Left ventricle myocardium inferior (tissue), 1 donor: ENCODE results near the gene TRIM45. TPM values are rescaled to one million over a fixed set of nuclear protein-coding genes. Genes with fewer than 3 reads are reported as not detected.

ENCODE experiments used
- DNase-seq: peaks from one replicate; pipeline ENCODE4 v3.0.0-alpha.2; 2020
- H3K27ac ChIP-seq: fragments of 200-600 bp; replicated peaks from 2 replicates; pipeline ENCODE4 v1.8.0; 2021
- H3K27me3 ChIP-seq: fragments of 200-600 bp; 2 replicates; pipeline ENCODE4 v1.8.0; 2021; ENCODE audit warnings: low read depth
- H3K36me3 ChIP-seq: fragments of 200-600 bp; 2 replicates; pipeline ENCODE4 v1.8.0; 2021
- H3K4me1 ChIP-seq: fragments of 200-600 bp; 2 replicates; pipeline ENCODE4 v1.8.0; 2021
- H3K4me3 ChIP-seq: fragments of 200-600 bp; 2 replicates; pipeline ENCODE4 v1.8.0; 2021; ENCODE audit warnings: mild to moderate bottlenecking, moderate library complexity
- H3K9me3 ChIP-seq: fragments of 200-600 bp; replicated peaks from 2 replicates; pipeline ENCODE4 v1.8.0; 2021
- intact Hi-C: fragments of 100-400 bp; cut with micrococcal nuclease; formaldehyde crosslinking; loops from one replicate; pipeline ENCODE4 v1.11.0; 2022
- total RNA-seq: library from RNA; stranded (reverse); fragmentation: NEBNext Ultra II Directional; extraction: Animal tissue kit (Norgen Biotek cat#: 25700); gene quantifications from one replicate; pipeline ENCODE4 v1.2.1, GENCODE V29; 2021
- TF ChIP-seq, protein P1 (sequence below): fragments of 200-600 bp; IDR thresholded peaks from 2 replicates; pipeline ENCODE4 v1.8.0; 2021; ENCODE audit warnings: antibody characterized with exemption, mild to moderate bottlenecking, borderline replicate concordance
- donor health status: DM: no; HTN: yes; CAD: no; lungs with severe emphysema.

TRIM45 gene
- total RNA-seq, 1 donor from 2014 or later, result 13.0 TPM

GRCh38 chr1:117077267-117077666 is 44.3 kb downstream of the TRIM45 start:
- no peak for DNase-seq
- H3K4me3 ChIP-seq, result no peak overlapping the region
- intact Hi-C loops, result no loop called here
- H3K9me3 ChIP-seq, result no peaks in the 10 kb centered on the region
- H3K27ac ChIP-seq, result no peak overlapping the region
- TF ChIP-seq, protein P1, sequence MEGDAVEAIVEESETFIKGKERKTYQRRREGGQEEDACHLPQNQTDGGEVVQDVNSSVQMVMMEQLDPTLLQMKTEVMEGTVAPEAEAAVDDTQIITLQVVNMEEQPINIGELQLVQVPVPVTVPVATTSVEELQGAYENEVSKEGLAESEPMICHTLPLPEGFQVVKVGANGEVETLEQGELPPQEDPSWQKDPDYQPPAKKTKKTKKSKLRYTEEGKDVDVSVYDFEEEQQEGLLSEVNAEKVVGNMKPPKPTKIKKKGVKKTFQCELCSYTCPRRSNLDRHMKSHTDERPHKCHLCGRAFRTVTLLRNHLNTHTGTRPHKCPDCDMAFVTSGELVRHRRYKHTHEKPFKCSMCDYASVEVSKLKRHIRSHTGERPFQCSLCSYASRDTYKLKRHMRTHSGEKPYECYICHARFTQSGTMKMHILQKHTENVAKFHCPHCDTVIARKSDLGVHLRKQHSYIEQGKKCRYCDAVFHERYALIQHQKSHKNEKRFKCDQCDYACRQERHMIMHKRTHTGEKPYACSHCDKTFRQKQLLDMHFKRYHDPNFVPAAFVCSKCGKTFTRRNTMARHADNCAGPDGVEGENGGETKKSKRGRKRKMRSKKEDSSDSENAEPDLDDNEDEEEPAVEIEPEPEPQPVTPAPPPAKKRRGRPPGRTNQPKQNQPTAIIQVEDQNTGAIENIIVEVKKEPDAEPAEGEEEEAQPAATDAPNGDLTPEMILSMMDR, result no peak
- H3K27me3 ChIP-seq, result no peaks in the 10 kb centered on the region
- peaks cover 47% of the 10 kb centered on the region for H3K36me3 ChIP-seq
- peaks cover 7% of the 10 kb centered on the region for H3K4me1 ChIP-seq

DNA sequence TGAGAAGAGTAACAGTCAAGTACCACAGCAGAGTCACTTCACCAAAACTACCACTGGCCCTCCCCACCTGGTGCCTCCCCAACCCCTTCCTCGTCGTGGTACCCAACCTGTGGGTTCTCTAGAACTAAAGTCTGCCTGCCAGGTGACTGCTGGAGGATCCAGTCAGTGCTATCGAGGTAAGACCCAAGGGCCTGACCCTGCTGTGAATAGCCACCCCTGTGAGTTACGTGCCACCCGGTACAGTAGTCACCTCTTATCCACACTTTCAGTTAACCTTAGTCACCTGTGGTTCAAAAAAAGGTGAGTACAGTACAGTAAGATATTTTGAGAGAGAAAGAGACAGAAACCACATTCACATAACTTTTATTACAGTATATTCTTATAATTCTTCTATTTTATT is 44.9 kb downstream of the TRIM45 start:
- Histone ChIP-seq H3K4me1 (peaks cover 7% of the 10 kb centered on the region), H3K36me3 (peaks cover 41% of the 10 kb centered on the region), H3K27me3 (no peaks in the 10 kb centered on the region), H3K9me3 (no peaks in the 10 kb centered on the region), H3K4me3 (no peak overlapping the region), H3K27ac (no peak overlapping the region)
- intact Hi-C loops, result no loop called here
- no peak for DNase-seq
- TF ChIP-seq, protein P1, result no peak

DNA sequence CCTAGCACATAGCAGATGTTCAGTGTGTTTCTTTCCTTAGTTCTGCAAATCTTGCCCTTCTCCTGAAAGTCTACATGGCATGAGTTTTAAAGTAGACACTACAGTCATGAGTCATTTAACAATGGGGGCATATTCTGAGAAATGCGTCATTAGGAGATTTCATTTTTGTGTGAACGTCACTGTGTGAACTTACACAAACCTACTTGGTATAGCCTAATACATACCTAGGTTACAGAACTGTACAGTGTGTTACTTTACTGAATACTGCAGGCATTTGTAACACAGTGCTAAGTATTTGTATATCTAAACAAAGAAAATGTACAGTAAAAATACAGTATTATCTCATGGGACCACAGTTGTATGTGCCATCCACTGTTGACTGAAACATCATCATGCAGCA is 51.4 kb downstream of the TRIM45 start:
- H3K9me3 ChIP-seq, result no peaks in the 10 kb centered on the region
- TF ChIP-seq, protein P1, result no peak
- no peak overlapping the region for H3K4me3 ChIP-seq
- H3K27me3 ChIP-seq, result no peaks in the 10 kb centered on the region
- no peak for DNase-seq
- intact Hi-C loops, result loop anchor here (5.0 kb wide), 1 partner anchor 57 kb away; no protein-coding TSS in a partner anchor
- H3K4me1 ChIP-seq, result no peaks in the 10 kb centered on the region
- H3K36me3 ChIP-seq, result peaks cover 1% of the 10 kb centered on the region
- no peak overlapping the region for H3K27ac ChIP-seq

- TF ChIP-seq, protein P1, result no peak
- intact Hi-C loops, result loop anchor here (10.0 kb wide), 2 partner anchors 215 to 685 kb away; no protein-coding TSS in a partner anchor
- Histone ChIP-seq H3K36me3 (no peaks in the 10 kb centered on the region), H3K4me3 (no peak overlapping the region), H3K27me3 (no peaks in the 10 kb centered on the region), H3K27ac (no peak overlapping the region), H3K9me3 (no peaks in the 10 kb centered on the region), H3K4me1 (no peaks in the 10 kb centered on the region)
- DNase-seq, result no peak
These were observed 52.2 kb downstream of the TRIM45 start for GRCh38 chr1:117069220-117069844.

- TF ChIP-seq, protein P1, result no peak
- Histone ChIP-seq H3K4me1 (no peaks in the 10 kb centered on the region), H3K27me3 (no peaks in the 10 kb centered on the region), H3K27ac (no peak overlapping the region), H3K4me3 (no peak overlapping the region), H3K36me3 (no peaks in the 10 kb centered on the region), H3K9me3 (no peaks in the 10 kb centered on the region)
- intact Hi-C loops, result loop anchor here (10.0 kb wide), 2 partner anchors 216 to 686 kb away; no protein-coding TSS in a partner anchor
- DNase-seq, result no peak
These were observed 53.0 kb downstream of the TRIM45 start for GRCh38 chr1:117068580-117068979.
